Stimulated activated CD8-positive, alpha-beta memory T cell treated with anti-CD3 and anti-CD28 coated beads, Interleukin-15, amount 100 ng/mL, for 4 hours (primary cell): ENCODE results near the gene FHL2.

Experiments used
- DNase-seq, 2 donors: peaks; one replicate each; pipeline ENCODE4 v3.0.0-alpha.2; 2020; ENCODE audit warnings: low read depth in 2 of 2

Gene FHL2

DNA sequence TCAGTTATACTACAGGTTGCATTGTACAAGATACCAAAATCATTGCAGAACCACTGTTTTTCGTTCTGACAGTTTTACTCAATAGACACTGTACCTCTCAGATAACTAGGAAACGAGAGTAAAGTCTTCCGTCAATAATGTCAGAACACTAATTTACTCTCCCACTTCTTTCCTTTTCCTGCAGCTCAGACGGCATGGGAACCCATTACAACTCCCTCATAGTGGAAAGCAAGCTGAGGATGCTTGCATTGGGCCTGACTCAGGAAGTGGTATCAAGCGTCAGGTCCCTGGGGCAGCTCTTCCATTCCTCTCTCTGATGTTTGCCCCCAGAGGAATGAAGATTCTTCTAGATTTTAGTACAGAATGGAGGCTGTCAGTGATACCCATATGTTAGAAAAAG is 23.9 kb upstream of the FHL2 start:
- DNase-seq: no peak

DNA sequence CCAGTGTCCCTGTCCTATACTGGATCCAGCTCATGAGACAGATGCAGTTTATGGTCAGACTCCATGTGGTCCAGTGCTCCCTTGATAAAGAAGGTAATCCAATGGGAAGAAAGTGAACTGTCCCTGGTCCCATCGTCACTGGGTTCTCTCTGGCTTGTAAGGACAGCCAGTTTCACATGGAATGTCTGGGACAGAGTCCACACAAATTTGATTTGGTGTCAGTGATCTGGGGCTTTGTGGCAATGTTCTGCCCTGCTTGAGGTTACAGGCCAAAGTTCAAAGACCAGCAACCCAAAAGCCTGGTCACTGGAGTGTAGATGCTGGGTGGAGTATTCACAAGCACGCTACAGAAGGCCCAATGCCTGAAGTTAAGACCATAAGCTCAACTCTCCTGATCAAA is 22.2 kb upstream of the FHL2 start:
- DNase-seq: no peak

DNA sequence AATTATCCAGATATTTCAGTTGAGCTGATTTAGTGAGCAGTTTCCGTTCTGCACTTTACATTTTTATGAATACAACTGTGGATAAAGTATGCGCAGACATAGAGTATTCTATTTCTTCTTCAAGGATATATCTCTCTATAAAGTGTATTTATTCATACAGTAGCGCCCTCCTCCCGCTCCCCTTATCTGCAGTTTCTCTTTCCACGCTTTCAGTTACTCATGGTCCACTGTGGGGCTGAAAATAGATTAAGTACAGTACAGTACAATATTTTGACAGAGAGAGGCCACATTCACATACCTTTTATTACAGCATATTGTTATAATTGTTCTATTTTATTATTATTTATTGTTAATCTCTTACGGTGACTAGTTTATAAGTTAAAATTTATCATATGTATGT is 19.7 kb upstream of the FHL2 start:
- DNase-seq: no peak

DNA sequence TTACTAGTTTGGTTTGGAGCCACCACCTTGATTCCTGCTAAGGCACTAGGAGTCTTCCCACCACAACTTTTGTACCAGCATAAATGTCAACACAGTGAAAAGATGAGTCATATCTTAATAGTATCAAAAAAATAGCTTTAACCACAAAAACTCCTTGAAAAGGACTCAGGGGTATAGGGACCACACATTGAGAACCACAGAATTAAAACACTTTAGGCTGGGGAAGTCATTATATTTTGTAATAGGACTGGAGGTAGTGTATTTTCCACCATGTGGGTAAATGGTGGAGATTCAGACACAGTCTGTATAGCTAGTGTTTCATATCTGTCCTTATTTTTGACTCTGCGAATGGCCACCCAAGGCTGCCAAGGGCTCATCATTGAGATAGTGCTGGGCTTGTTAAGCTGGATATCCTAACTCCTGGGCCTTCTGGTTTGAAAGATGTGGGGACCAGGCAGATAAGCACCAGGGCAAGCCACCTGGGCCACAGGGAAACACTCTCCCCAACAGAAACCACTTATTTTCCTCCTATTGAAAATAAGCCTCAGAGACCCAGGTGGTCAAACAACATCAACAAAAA is 19.1 kb upstream of the FHL2 start:
- DNase-seq: no peak

DNA sequence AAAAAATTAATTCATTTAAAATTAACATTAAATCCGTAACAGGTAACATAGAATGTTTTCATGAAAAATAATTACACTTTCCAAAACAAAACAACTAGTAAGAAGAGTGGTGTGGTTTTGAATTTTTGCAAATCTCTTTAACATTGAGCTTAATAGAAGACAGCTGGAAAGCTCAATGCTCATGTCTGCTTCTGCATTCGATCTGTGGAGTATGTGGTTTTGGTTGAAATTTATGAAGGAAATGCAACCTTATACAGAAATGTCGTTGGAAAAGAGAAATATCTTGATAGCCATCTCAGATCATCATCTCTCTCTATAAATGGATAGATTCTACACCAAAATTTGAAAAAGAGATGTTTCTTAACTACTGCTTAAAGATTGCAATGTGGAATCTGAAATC is 17.3 kb upstream of the FHL2 start:
- DNase-seq: no peak

DNA sequence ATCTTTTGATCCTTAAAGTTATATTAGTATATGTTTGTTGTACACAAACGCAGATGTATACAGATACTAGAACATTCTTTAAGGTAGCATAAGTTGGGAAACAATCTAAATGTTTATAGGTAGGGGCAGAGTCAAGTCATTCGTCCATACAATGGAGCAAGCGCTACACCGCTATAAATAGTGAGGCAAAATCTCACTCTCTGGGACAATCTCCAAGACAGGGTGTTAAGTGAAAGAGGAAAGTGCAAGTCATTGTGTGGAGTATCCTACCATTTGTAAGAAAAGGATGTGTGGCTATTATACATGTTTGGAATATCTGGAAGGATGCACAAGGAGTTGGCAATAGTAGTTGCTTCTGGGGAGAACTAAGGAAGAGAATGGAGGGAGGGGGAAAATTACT is 16.2 kb upstream of the FHL2 start:
- DNase-seq: no peak

DNA sequence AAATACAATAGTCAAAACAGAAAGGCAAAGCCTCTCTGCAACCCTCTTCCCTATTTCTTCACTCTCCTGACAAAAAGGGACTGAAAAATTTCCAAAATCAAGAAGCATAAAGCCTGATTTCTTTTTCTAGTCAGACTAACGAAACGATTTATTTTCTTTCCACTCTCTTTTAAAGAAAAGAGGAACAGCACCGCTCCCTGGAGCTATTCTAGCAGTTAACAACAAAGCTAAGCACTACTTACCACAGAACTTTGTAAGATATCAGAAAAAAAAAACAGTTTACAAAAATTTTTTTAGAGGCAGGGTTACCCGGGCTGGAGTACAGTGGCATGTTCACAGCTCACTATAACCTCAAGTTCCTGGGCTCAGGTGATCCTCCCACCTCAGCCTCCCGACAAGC is 14.4 kb upstream of the FHL2 start:
- no peak for DNase-seq

DNA sequence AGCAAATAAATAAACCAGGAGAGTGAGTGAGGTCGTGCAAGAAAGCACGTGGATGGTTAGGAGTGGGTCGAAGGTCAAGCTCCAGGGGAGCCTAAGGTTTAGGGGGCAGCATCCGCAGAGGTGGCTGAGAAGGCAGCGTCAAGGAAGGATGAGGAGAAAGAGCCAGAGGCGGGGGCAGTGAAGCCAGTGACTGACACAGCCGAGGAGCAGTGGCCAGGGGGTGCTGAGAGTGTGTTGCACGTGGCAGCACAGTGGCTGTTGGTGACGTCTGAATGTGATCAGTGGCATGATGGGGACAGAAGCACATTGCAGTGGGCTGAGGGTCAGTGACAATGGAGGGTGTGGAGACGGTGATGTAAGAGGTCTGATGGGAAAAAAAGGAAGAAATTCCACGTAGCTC is 13.7 kb upstream of the FHL2 start:
- no peak for DNase-seq

DNA sequence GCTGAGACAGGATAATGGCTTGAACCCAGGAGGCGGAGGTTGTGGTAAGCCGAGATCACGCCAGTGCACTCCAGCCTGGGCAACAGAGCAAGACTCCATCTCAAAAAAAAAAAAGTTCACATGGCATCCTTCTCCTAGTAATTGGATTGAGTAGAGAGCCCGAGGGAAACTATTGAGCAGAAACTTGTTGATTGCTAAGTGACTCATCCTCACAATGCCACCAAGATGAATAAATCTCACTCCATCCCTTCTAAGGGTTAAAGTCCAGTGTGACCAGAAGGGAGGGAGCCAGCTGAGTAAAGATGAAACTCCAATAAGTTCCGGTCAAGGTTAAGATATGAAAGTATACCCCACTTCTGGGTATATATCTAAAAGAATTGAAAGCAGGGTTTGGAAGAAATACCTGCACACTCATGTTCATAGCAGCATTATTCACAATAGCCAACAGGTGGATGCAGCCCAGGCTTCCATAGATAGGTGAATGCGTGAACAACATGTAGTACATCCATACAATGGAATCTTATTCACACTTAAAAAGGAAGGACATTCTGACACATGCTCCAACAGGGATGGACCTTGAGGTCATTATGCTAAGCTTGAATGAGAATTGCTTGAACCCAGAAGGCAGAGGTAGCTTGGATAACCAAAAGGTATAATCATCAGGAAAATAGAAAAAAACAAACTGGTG is 13.0 kb upstream of the FHL2 start:
- no peak for DNase-seq

DNA sequence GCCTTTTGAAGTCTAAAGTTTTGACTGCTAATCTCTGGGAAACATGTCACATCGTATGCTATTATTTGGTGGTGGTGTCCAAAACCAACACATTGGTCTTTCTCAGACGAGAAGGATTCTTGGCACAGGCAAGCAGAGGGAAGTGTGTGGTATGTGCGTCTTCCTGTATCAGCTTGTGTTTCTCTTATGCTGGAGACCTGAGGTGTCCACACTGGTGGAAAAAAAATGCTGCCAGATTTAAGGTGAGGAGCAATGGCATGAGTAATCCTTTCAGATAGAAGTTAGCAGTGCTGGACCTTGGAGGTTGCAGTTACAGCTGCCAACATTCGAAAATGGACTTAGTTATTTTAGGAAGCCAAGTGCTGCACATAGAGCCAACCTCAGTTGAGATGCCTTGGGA is 11.7 kb upstream of the FHL2 start:
- DNase-seq: no peak

DNA sequence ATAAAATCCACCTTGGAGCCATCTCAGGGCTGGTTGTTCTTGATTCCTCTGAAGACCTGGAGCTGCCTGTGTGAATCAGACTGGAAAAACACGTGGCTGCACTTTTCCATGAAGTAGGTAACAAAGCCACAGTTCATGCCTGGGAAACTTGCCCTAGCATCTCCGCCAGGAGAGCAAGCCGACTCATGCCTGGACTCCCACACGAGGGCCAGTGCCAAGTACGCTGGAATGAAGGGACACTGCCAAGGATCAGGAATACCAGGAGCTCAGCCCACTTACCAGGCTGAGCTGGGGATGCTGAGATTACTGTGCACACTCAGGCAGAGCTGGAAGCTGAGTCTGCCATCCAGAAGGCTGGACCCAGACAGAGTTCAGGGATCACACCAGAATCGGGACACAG is 10.9 kb upstream of the FHL2 start:
- DNase-seq: no peak

DNA sequence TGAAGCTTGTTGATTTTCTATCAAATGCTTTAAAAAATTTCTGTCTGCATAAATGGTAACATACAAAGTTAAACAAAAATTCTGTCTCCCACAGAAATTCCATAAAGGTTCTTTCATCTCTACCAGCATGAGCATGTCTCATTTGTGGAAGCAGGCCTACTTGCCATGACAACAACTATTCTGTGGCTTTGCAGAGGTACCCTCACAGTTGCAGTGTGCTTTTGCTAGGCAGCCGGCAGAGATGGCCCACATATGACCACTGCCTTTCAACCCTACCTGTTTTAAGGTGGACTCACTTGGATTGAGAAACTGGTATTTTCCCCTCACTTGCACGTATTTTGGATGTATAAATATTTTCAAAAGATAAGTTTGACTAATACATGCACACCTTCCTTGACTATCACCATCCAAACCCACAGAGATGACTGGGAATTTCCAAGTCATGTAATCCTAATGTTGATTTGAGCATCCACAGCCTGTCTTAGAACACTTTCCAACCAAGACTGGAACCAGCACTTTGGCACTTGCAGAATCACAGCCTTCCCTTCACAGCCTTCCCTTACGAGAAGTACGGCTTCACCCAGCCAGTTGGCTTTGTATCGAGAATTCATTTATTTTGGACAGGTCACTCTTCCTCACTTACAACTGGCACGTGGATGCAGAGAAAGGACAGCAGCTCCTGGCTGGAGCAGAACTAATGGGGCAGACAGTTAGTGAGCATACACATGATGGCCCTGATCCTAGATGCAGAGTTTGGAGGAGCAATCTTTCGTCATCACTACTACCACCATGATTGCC is 9.3 kb upstream of the FHL2 start:
- no peak for DNase-seq

DNA sequence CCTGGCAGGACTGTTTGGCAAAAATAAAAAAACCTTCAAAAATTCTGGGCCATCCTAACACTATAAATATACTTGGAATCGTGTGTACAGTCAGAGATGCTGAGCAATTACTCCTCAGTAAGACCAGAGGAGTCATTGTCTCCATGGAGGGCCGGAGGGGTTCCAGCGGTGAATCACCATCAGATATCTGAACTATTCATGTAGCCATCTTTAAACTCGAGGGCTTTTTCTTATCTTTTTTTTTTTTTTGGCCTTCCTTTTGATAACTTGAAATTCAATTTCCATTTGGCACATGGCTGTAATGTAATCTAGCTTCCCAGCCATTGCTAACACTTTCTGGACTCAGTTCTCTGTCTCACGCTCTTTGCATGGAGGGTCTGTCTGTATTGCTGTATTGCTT is 7.4 kb upstream of the FHL2 start:
- no peak for DNase-seq

DNA sequence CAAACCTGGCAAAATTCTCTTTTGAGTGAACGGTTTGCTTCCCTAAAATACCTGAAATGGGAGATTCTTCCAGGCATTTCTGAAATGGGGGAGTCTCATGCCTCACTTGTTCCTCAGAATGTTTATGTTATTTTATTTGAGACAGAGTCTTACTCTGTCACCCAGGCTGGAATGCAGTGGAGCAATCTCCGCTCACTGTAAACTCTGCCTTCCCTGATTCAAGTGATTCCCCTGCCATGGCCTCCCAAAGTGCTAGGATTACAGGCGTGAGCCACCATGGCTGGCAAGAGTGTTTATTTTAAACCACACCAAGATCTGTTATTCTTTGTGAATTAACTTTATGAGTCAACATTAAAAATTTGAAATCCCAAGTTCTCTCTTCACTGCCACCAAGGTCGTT is 6.4 kb upstream of the FHL2 start:
- DNase-seq: no peak

DNA sequence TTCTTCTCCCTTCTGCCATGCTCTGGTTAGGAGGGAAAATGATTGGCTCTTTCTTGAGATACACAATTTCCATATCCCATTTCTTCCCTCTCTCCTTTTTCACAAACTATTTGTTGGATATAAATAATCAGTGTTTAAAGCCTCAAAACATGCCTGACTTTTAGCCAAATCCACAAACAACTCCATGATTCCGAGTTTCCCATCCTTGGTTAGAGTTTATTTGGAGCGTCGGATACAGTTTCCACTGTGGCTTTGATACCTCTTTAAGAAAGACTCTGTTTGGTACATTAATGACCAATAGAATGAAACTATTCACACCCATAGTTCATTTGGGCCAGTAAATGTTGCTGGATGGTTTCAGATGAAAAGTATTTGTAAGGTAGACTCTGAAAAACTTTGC is 5.9 kb upstream of the FHL2 start:
- DNase-seq: no peak

DNA sequence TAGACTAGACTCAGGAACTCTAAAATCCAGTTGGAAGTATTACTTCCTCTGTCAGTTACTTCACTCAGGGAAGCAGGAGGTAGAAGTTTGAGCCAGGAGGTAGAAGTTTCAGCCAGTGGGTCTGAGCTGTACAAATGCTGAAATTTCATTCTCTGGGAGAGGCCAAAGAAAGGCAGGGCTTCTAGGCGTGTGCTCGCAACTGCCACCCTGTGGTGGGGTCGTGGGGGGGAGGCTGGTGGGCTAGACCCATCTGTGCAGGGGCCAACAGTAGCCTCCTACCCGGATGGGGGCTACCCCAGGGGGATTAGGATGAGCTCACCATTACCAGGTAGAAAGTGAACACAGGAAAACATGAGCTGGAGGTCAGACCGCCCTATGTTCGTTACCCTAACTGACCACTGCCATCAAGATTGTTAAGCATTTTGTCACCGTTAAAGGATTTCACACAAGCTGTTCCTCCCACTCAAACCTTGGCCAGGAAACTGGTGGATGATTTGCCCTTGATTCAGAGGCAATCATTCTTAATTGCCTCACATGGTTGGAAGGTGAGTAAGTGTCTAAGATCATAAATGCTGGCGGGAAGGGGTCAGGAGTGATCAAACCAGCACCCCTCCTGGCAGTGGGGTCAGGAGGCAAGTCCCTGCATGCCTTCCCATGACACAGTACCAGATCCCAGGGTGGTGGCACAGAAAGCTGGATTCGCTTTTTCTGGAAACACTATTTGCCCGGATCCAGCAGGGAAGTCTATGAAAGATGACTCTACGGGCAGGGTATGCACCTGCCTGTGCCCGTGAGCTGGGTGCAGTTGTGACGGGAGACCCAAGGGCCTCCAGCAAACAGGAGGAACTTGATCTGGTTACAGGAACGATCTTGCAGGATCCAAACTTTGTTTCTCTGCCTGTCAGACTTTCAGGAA is 5.2 kb upstream of the FHL2 start:
- no peak for DNase-seq

DNA sequence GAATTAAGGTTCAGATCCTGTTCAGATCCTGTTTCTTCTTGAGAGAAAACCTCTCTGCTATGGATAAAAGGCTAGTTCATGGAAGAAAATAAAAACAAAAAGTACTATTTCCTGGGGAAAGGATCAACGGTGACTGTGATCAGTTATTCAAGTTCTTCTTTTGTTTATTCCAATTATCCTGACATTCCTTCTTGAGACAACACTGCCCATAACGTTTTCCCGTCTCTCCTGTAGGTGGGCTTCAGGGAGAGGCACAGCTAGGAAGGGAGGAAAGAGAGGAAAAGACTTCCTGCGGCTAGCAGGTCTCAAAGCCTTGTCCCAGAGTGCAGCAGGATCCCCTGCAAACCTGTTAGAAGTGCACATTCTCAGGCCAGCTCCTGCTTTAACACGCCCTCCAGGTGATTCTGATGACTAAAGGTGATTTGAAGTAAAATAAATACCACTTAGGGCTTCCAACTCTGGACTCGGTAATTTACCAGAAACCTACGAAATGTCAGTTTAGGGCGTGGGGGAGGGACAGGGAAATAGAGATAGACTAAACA is 4.5 kb upstream of the FHL2 start:
- no peak for DNase-seq

DNA sequence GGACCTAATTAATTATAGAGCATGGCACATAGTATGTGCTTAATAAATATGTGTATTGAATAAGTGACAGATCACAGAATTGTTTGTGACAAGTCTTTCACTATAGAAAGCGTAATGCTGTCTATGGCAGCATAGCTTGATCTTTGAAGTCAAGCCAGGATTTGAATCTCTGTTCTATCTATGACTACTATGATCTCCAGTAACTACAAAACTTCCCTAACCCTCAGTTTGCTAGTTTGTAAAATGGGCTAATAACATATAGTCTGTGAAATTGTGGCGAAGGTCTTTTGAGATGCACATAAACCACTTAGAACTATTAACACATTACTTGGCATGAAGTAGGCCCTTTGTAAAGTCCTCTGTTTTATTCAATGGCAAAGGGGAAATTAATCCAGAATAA is 4.0 kb upstream of the FHL2 start:
- no peak for DNase-seq

DNA sequence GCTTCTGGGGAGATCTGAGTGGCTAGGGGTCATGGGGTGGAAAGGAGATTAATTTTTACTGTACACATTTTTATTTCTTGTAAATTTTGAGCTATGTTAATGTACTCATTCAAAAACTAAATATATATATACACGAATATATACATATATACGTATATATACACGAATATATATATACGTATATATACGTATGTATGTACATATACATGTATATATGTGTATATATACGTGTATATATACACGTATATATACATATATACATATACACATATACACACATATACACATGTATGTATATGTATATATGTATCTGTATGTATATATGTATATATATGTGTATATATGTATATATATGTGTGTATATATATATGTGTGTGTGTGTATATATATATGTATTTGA is 3.0 kb upstream of the FHL2 start:
- DNase-seq: no peak

DNA sequence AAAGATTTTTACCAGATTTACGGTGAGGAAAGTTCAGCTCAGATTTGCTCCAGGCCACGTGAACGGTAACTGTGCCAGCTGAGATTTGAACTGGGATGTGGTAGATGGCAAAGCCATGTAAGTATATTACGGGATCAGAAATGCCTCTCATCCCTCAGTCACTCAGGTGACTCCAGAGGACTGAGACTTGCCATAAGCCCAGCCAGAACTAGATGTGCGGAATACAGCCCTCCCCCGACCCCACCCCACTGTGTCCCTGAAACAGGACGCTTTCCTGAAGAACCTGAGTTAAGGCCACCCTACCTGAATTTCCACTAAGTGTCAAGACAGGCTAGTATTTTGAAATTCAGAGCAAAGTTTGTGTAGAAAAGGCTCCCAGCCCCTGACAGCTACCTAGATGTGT is 1.3 kb upstream of the FHL2 start:
- DNase-seq: no peak

DNA sequence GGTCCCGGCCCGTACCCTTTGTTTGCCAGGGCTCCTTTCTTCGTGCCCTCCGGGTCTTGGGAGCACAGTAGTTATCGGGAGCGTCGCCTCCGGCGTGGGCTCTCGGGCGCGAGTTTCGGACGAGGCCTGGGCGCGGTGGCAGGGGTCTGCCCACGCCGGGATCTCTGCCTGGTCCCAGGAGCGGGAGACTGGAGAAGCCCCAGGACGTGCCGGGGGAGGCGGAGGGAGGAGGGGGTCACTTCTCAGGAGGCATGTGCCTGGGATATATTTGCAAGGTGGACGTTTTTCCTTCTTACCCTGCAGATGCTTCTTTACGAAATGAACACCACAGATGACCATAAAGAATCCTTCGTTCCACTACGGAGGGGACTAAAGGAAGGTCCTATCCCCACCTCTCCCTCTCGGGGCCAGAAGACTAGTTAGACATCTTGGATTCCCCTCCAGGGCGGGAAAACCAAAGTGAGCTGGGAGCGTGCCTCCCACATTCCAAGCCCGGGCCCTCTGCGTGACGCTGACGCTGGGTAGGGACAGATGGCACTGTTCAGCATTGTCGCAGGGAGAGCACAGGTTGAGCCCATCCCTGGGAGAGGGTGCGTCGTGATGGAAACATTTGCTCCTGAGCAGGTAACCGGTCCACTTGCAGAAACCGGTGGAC is 483 bp upstream of the FHL2 start:
- no peak for DNase-seq

DNA sequence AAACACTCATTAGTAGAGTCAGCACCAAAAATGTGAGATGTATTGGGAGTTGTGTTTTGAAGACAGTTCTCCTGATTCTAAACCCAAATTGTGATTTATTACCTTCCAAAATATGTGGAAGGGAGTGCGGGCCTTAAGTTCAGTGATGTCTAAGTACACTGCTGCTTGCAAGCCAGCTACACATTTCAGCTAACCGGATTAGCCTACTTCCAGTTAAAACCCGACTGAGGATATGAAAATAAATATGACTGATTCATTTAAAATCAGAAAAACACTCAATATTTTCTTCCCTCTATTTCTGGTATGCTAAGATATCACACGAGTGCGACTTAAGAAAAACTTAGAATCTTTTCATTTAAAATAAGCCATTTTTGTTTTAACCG is 907 bp downstream of the FHL2 start:
- no peak for DNase-seq
